K562 (cell line): ENCODE results near the gene CNR1. TPM values are rescaled to one million over a fixed set of nuclear protein-coding genes. Genes with fewer than 3 reads are reported as not detected.

ENCODE experiments used
- ATAC-seq: fragments of 200-7000 bp; cut with Tn5 transposase; 3 replicates; pipeline ENCODE4 v1.9.1; 2020; ENCODE audit warnings: moderate library complexity
- BruUV-seq: library from RNA; stranded (reverse); fragments of 400-500 nt; replicated peaks from 2 replicates; lab custom pipeline; 2021; lab: Mats Ljungman, UMichigan
- CTCF ChIA-PET: fragments of 300-600 bp; formaldehyde crosslinking; extraction: SDS; loops from one replicate; lab custom pipeline; 2021; ENCODE audit warnings: low intra/inter-chr PET ratio; lab: Yijun Ruan, JAX
- POLR2A ChIA-PET: fragments of 300-600, 350-650 bp; sonication (Branson Sonifier 250); formaldehyde crosslinking; extraction: SDS; loops from one replicate; lab custom pipeline; 2021; ENCODE audit warnings: antibody characterized with exemption, inconsistent platforms; lab: Yijun Ruan, JAX
- DNase-seq, 4 experiments: peaks; one replicate each; pipeline versions ENCODE4 v3.0.0 to v3.0.0-alpha.2; 2011 to 2018; ENCODE audit warnings: low spot score in 3 of 4, mixed read lengths in 3 of 4; ENCODE audit errors: extremely low read depth in 1 of 4
- FAIRE-seq: peaks from 2 replicates; lab custom pipeline; 2011; peaks lifted over from hg19 to GRCh38; lab: Jason Lieb, UNC
- H2AFZ ChIP-seq: 2 replicates; pipeline ENCODE4 v1.6.0; 2011; ENCODE audit warnings: low read depth, low read length, control low read depth, inconsistent platforms
- H3K27ac ChIP-seq: fragments of 200-600 bp; 3 replicates; pipeline ENCODE4 v1.8.0; 2011; ENCODE audit warnings: low read depth, mild to moderate bottlenecking, control low read depth, inconsistent platforms, low read length, moderate library complexity, mixed read lengths; ENCODE audit errors: extremely low read depth
- H3K27me3 ChIP-seq, 2 experiments: fragments of 300-600 bp in 1 of 2; 2 replicates in 1 of 2; 3 replicates in 1 of 2; pipeline versions ENCODE4 v1.6.0 to v1.8.0; 2011; ENCODE audit warnings: inconsistent platforms in 2 of 2, low read length in 2 of 2, mild to moderate bottlenecking in 1 of 2, mixed read lengths in 1 of 2, moderate library complexity in 1 of 2; ENCODE audit not compliant: control insufficient read depth in 2 of 2, insufficient read depth in 2 of 2
- H3K36me3 ChIP-seq: fragments of 300-600 bp; 3 replicates; pipeline ENCODE4 v1.8.0; 2011; ENCODE audit warnings: mild to moderate bottlenecking, low read length, inconsistent platforms; ENCODE audit not compliant: control insufficient read depth, insufficient read depth
- H3K4me1 ChIP-seq, 2 experiments: fragments of 200-600 bp in 1 of 2; replicated peaks in 1 of 2; 2 replicates in 1 of 2; 3 replicates in 1 of 2; pipeline versions ENCODE4 v1.5.1 to v1.8.0; 2011; ENCODE audit warnings: inconsistent platforms in 2 of 2, low read length in 2 of 2, mild to moderate bottlenecking in 1 of 2, mixed read lengths in 1 of 2, moderate library complexity in 1 of 2; ENCODE audit not compliant: control insufficient read depth in 2 of 2, insufficient read depth in 2 of 2
- H3K4me2 ChIP-seq: 2 replicates; pipeline ENCODE4 v1.6.1; 2011; ENCODE audit warnings: low read length, control low read depth, inconsistent platforms, mixed read lengths; ENCODE audit not compliant: insufficient read depth
- H3K4me3 ChIP-seq: fragments of 200-600 bp; sonication (generic), shearing (Covaris generic); 2 replicates; pipeline ENCODE4 v1.5.1; 2016; ENCODE audit warnings: control low read depth, inconsistent platforms
- H3K79me2 ChIP-seq: fragments of 200-600 bp; 3 replicates; pipeline ENCODE4 v1.8.0; 2011; ENCODE audit warnings: low read length, inconsistent platforms; ENCODE audit not compliant: control insufficient read depth, insufficient read depth
- H3K9ac ChIP-seq, 2 experiments: 2 replicates each; pipeline versions ENCODE4 v1.6.0 to v1.6.1; 2011; ENCODE audit warnings: low read depth in 2 of 2, low read length in 2 of 2, control low read depth in 1 of 2, inconsistent platforms in 1 of 2, mild to moderate bottlenecking in 1 of 2, mixed read lengths in 1 of 2; ENCODE audit not compliant: insufficient read depth in 1 of 2
- H3K9me1 ChIP-seq: one replicate; pipeline ENCODE4 v1.6.0; 2011; ENCODE audit warnings: inconsistent platforms, mild to moderate bottlenecking, low read length, moderate library complexity; ENCODE audit not compliant: control insufficient read depth, insufficient read depth
- H3K9me3 ChIP-seq: replicated peaks from 2 replicates; pipeline ENCODE4 v1.5.1; 2011; ENCODE audit warnings: low read depth, low read length, inconsistent platforms; ENCODE audit not compliant: control insufficient read depth, insufficient read depth
- H4K20me1 ChIP-seq: replicated peaks from 2 replicates; pipeline ENCODE4 v1.6.1; 2011; ENCODE audit warnings: low read length, inconsistent platforms, mixed read lengths; ENCODE audit not compliant: control insufficient read depth, insufficient read depth
- AFF1 ChIP-seq, 2 experiments: fragments of 450-650 bp; IDR thresholded peaks; 2 replicates each; pipeline ENCODE4 v1.6.1; 2018; ENCODE audit warnings: mild to moderate bottlenecking in 2 of 2, low read depth in 1 of 2; ENCODE audit not compliant: partially characterized antibody in 2 of 2
- CEBPB ChIP-seq: fragments of 450-650 bp; IDR thresholded peaks from 2 replicates; pipeline ENCODE4 v1.6.1; 2016; ENCODE audit warnings: missing genetic modification characterization, missing compliant biosample characterization
- GTF2F1 ChIP-seq: IDR thresholded peaks from 2 replicates; pipeline ENCODE4 v1.6.1; 2011; ENCODE audit warnings: low read depth, low read length, improper control_type of control experiment
- SMAD4 ChIP-seq: fragments of 250-450 bp; sonication (Bioruptor Pico); conservative IDR thresholded peaks from 2 replicates; pipeline ENCODE4 v1.8.0; 2021; ENCODE audit warnings: inconsistent platforms, mild to moderate bottlenecking, moderate library complexity
- WGBS: fragments of 100-300 bp; shearing (Covaris generic); methylation state at CpG from one replicate; pipeline ENCODE4 v1.1.6; 2016; ENCODE audit warnings: low coverage, mixed read lengths; ENCODE audit not compliant: insufficient coverage; ENCODE audit errors: missing lambda C conversion rate; 5-methylcytosine and 5-hydroxymethylcytosine counted together
- in situ Hi-C: fragments of 300-500 bp; cut with MboI; formaldehyde crosslinking; loops from 4 replicates; pipeline ENCODE4 v1.15.0; 2018; ENCODE audit warnings: inconsistent platforms, mixed read lengths
- intact Hi-C: fragments of 100-400 bp; cut with micrococcal nuclease; formaldehyde crosslinking; loops from 2 replicates; pipeline ENCODE4 v1.14.2; 2022
- polyA plus RNA-seq, 8 experiments: library from polyadenylated mRNA; depleted of rRNA in 4 of 8; stranded (reverse) in 5 of 8; unstranded in 3 of 8; fragments of >200 nt; fragmentation: Nextera tagmentation in 2 of 8; fragmentation: Illumina TruSeq in 1 of 8; extraction: Ambion mirVana in 2 of 8; extraction: Trizol in 1 of 8; gene quantifications; 2 replicates each; pipeline versions ENCODE4 v1.2.1 to v1.2.3, GENCODE V29; 2011 to 2014; ENCODE audit warnings: inconsistent platforms in 1 of 8, missing spikeins in 1 of 8
- total RNA-seq, 7 experiments: library from RNA; depleted of rRNA in 6 of 7; stranded (reverse); fragments of >200 nt in 6 of 7; fragmentation: Illumina TruSeq in 2 of 7; extraction: Trizol in 2 of 7; gene quantifications; 2 replicates each; pipeline versions ENCODE4 v1.2.1 to v1.2.3, GENCODE V29; 2011 to 2021; ENCODE audit warnings: low replicate concordance in 1 of 7

Gene CNR1
- total and polyA plus RNA-seq, 9 of the 15 experiments (the other 6 are each of a cell fraction or from before 2014, with no cell fraction given) = 0.50 to 1.9 (median 1.2) TPM; not detected in 1

- TF ChIP-seq AFF1 (IDR thresholded peaks at IDR 0.05; ENCODE audit: low read depth in 1 of 2, partially characterized antibody in 2 of 2) (no peak), SMAD4 (no peak)
These were observed 22.6 kb downstream of the CNR1 start (continued) for GRCh38 chr6:88143421-88144157.

- Histone ChIP-seq H3K27ac (no peak overlapping the region), H3K4me2 (no peak overlapping the region), H3K4me1 (no peaks in the 10 kb centered on the region), H3K9me3 (no peaks in the 10 kb centered on the region), H3K79me2 (no peaks in the 10 kb centered on the region), H2AFZ (no peak overlapping the region), H3K4me3 (no peak overlapping the region), H4K20me1 (no peaks in the 10 kb centered on the region), H3K9me1 (no peaks in the 10 kb centered on the region), H3K36me3 (no peaks in the 10 kb centered on the region), H3K27me3 (peaks cover 0 to 12% of the 10 kb centered on the region in 2 experiments; a peak in 2 of 5 replicates), H3K9ac (no peak overlapping the region)
- POLR2A ChIA-PET = no interaction called here
- 2% methylated on average over 3 of the region's 3 CpGs for WGBS
- in situ Hi-C loops (no loop called here), intact Hi-C loops (no loop called here)
- no TSS peak for BruUV-seq
- DNase-seq (no peak), ATAC-seq (no peak), FAIRE-seq (no peak)
- CTCF ChIA-PET = no interaction called here
- no peak for TF ChIP-seq GTF2F1
- peak; percentile 47; the same call in 1 of the 2 replicates for TF ChIP-seq CEBPB (tag)
These were observed 23.9 kb downstream of the CNR1 start for GRCh38 chr6:88142297-88142668.
